MM.1S (cell line): ENCODE results near the gene CMC1.

Experiments
- CTCF ChIP-seq: fragments of 300-600 bp; sonication (generic); IDR thresholded peaks from 2 replicates; pipeline ENCODE4 v1.5.1; 2016; ENCODE audit warnings: antibody characterized with exemption, low read length, mixed read lengths
- EZH2 ChIP-seq: fragments of 300-600 bp; sonication (generic); optimal IDR thresholded peaks from 2 replicates; pipeline ENCODE3; 2017; ENCODE audit warnings: low read depth, mild to moderate bottlenecking, antibody characterized with exemption, low read length, mixed read lengths
- EZH2phosphoT487 ChIP-seq: fragments of 300-600 bp; sonication (generic); IDR thresholded peaks from 2 replicates; pipeline ENCODE4 v1.6.1; 2018; ENCODE audit warnings: antibody characterized with exemption, low read length

- TF ChIP-seq CTCF, result no peak
- TF ChIP-seq EZH2, result no peak
- no peak for TF ChIP-seq EZH2phosphoT487
Measured at GRCh38 chr3:28290863-28291300, 49.5 kb downstream of the CMC1 start.
